HCT116 (cell line): Measurements from ENCODE around the gene ARHGAP23. TPM values are rescaled to one million over a fixed set of nuclear protein-coding genes. Genes with fewer than 3 reads are reported as not detected.

Experiments
- ATAC-seq: fragments of 200-7000 bp; cut with Tn5 transposase; 2 replicates; pipeline ENCODE4 v1.9.1; 2020; ENCODE audit warnings: mild to moderate bottlenecking, moderate library complexity
- BruUV-seq: library from RNA; stranded (reverse); fragments of 400-500 nt; replicated peaks from 2 replicates; lab custom pipeline; 2021; lab: Mats Ljungman, UMichigan
- CTCF ChIA-PET: fragments of 300-600 bp; sonication (Branson Sonifier 250); formaldehyde crosslinking; loops from one replicate; lab custom pipeline; 2021; ENCODE audit warnings: antibody characterized with exemption; lab: Charles Lee
- POLR2A ChIA-PET: fragments of 300-600, 350-600 bp; sonication (Branson Sonifier 250); formaldehyde crosslinking; loops from one replicate; lab custom pipeline; 2021; ENCODE audit warnings: antibody characterized with exemption; lab: Charles Lee
- RAD21 ChIA-PET, 2 experiments: fragments of 300-600 bp; sonication (Branson Sonifier 250); formaldehyde crosslinking; loops; one replicate each; lab custom pipeline; 2023; ENCODE audit warnings: low total read pairs in 2 of 2; ENCODE audit not compliant: uncharacterized antibody in 2 of 2, unreplicated experiment in 2 of 2, low non-redundant PET in 1 of 2; lab: Charles Lee
- DNase-seq: peaks from one replicate; pipeline ENCODE4 v3.0.0-alpha.2; 2010; ENCODE audit warnings: low read depth, low spot score
- H2AFZ ChIP-seq: fragments of 200-600 bp; shearing (Covaris generic), sonication (generic); 2 replicates; pipeline ENCODE4 v1.6.1; 2017; ENCODE audit warnings: low read depth, mixed run types, mixed read lengths, antibody characterized with exemption, low read length; ENCODE audit not compliant: poor library complexity, severe bottlenecking
- H3K27ac ChIP-seq: 2 replicates; pipeline ENCODE4 v1.5.1; 2012; ENCODE audit warnings: low read depth, low read length
- H3K27me3 ChIP-seq: fragments of 200-600 bp; sonication (generic); 2 replicates; pipeline ENCODE4 v1.6.1; 2016; ENCODE audit warnings: mixed run types, low read length, mixed read lengths; ENCODE audit not compliant: insufficient read depth
- H3K36me3 ChIP-seq, 2 experiments: fragments of 200-500 bp in 1 of 2; fragments of 200-600 bp in 1 of 2; sonication (Bioruptor generic) in 1 of 2; sonication (generic) in 1 of 2; 2 replicates each; pipeline versions ENCODE4 v1.5.1 to v1.6.1; 2014 to 2016; ENCODE audit warnings: low read length in 2 of 2, inconsistent platforms in 1 of 2, mixed read lengths in 1 of 2, mixed run types in 1 of 2; ENCODE audit not compliant: insufficient read depth in 2 of 2, control insufficient read depth in 1 of 2
- H3K4me1 ChIP-seq, 2 experiments: fragments of 200-600 bp in 1 of 2; sonication (generic) in 1 of 2; 2 replicates each; pipeline versions ENCODE4 v1.5.1 to v1.6.1; 2012 to 2017; ENCODE audit warnings: low read length in 2 of 2, inconsistent platforms in 1 of 2, mild to moderate bottlenecking in 1 of 2, mixed read lengths in 1 of 2, mixed run types in 1 of 2, moderate library complexity in 1 of 2; ENCODE audit not compliant: insufficient read depth in 2 of 2, control insufficient read depth in 1 of 2
- H3K4me2 ChIP-seq: fragments of 200-600 bp; sonication (generic); 2 replicates; pipeline ENCODE4 v1.6.1; 2017; ENCODE audit warnings: mixed run types, low read length, mixed read lengths
- H3K4me3 ChIP-seq, 2 experiments: fragments of 200-600 bp in 1 of 2; sonication (generic) in 1 of 2; replicated peaks in 1 of 2; 2 replicates each; pipeline ENCODE4 v1.5.1; 2011 to 2016; ENCODE audit warnings: low read length in 2 of 2, control low read depth in 1 of 2, low read depth in 1 of 2, mild to moderate bottlenecking in 1 of 2, mixed read lengths in 1 of 2, mixed run types in 1 of 2
- H3K79me2 ChIP-seq: fragments of 200-600 bp; sonication (generic); 2 replicates; pipeline ENCODE4 v1.6.1; 2017; ENCODE audit warnings: mild to moderate bottlenecking, mixed run types, low read length, moderate library complexity, mixed read lengths; ENCODE audit not compliant: insufficient read depth
- H3K9ac ChIP-seq: fragments of 200-600 bp; sonication (generic); 2 replicates; pipeline ENCODE4 v1.6.1; 2016; ENCODE audit warnings: low read length, mixed read lengths
- H3K9me2 ChIP-seq: fragments of 200-600 bp; sonication (generic), shearing (Covaris generic); 2 replicates; pipeline ENCODE4 v1.6.1; 2017; ENCODE audit warnings: mixed run types, mild to moderate bottlenecking, moderate library complexity; ENCODE audit not compliant: insufficient read depth
- H3K9me3 ChIP-seq, 2 experiments: fragments of 200-500 bp in 1 of 2; fragments of 200-600 bp in 1 of 2; sonication (Bioruptor generic) in 1 of 2; sonication (generic) in 1 of 2; 2 replicates each; pipeline ENCODE4 v1.6.1; 2014 to 2017; ENCODE audit warnings: low read length in 2 of 2, mixed read lengths in 2 of 2, inconsistent platforms in 1 of 2, low read depth in 1 of 2, mild to moderate bottlenecking in 1 of 2, mixed run types in 1 of 2, moderate library complexity in 1 of 2; ENCODE audit not compliant: control insufficient read depth in 1 of 2, insufficient read depth in 1 of 2
- H4K20me1 ChIP-seq: fragments of 200-600 bp; sonication (generic), shearing (Covaris generic); 2 replicates; pipeline ENCODE4 v1.6.1; 2017; ENCODE audit warnings: mixed run types, mild to moderate bottlenecking, moderate library complexity; ENCODE audit not compliant: insufficient read depth
- CEBPB ChIP-seq: IDR thresholded peaks from 2 replicates; pipeline ENCODE4 v1.6.1; 2012; ENCODE audit warnings: low read depth
- EZH2 ChIP-seq: fragments of 200-600 bp; sonication (generic); IDR thresholded peaks from 2 replicates; pipeline ENCODE4 v1.6.1; 2017; ENCODE audit warnings: antibody characterized with exemption, mixed run types
- MAX ChIP-seq: IDR thresholded peaks from 2 replicates; pipeline ENCODE4 v1.6.1; 2012
- POLR2A ChIP-seq: IDR thresholded peaks from 2 replicates; pipeline ENCODE4 v1.7.0; 2011; ENCODE audit warnings: borderline replicate concordance; ENCODE audit not compliant: insufficient read depth, insufficient read length; ENCODE audit errors: extremely low read depth
- POLR2AphosphoS5 ChIP-seq: IDR thresholded peaks from 2 replicates; pipeline ENCODE4 v1.6.1; 2011; ENCODE audit warnings: mild to moderate bottlenecking, low read depth, low read length, moderate library complexity
- SIN3A ChIP-seq: IDR thresholded peaks from 2 replicates; pipeline ENCODE4 v1.6.1; 2012; ENCODE audit warnings: low read depth
- SRF ChIP-seq: IDR thresholded peaks from 2 replicates; pipeline ENCODE4 v1.6.1; 2012; ENCODE audit warnings: low read depth
- TCF7L2 ChIP-seq: IDR thresholded peaks from 2 replicates; pipeline ENCODE4 v1.7.0; 2011; ENCODE audit warnings: borderline replicate concordance, inconsistent platforms; ENCODE audit not compliant: insufficient read depth, insufficient read length; ENCODE audit errors: extremely low read depth
- ZBTB33 ChIP-seq: IDR thresholded peaks from 2 replicates; pipeline ENCODE4 v1.6.1; 2011; ENCODE audit warnings: mild to moderate bottlenecking, low read length, moderate library complexity; ENCODE audit not compliant: insufficient replicate concordance; ENCODE audit errors: extremely low read depth
- ZFX ChIP-seq: fragments of 450-650 bp; IDR thresholded peaks from 2 replicates; pipeline ENCODE4 v1.6.1; 2017
- ZNF274 ChIP-seq: fragments of 200-500 bp; sonication (Bioruptor generic); IDR thresholded peaks from 2 replicates; pipeline ENCODE4 v1.6.1; 2014; ENCODE audit warnings: mild to moderate bottlenecking, low read depth, low read length, inconsistent platforms
- intact Hi-C: fragments of 100-400 bp; cut with micrococcal nuclease; formaldehyde crosslinking; loops from 2 replicates; pipeline ENCODE4 v1.10.0; 2022
- total RNA-seq: library from RNA; stranded (reverse); gene quantifications from one replicate; pipeline ENCODE4 v1.2.1, GENCODE V29; 2021; ENCODE audit not compliant: unreplicated experiment

Gene ARHGAP23
- total RNA-seq, 1 experiment from 2014 or later, result 41.0 TPM

- no peak for ATAC-seq
- ChIA-PET CTCF (interaction anchor here (1.0 kb wide), 1 partner anchor 57 kb away, joined by 3 read pairs; no protein-coding TSS in a partner anchor), RAD21 (no interaction called here), POLR2A (no interaction called here)
- Histone ChIP-seq H3K4me3 (no peak overlapping the region), H3K4me1 (peaks cover 0 to 5% of the 10 kb centered on the region in 2 experiments; a peak in 1 of 4 replicates), H3K36me3 (peaks cover 0 to 7% of the 10 kb centered on the region in 2 experiments; a peak in 1 of 4 replicates), H4K20me1 (no peaks in the 10 kb centered on the region), H3K79me2 (no peaks in the 10 kb centered on the region), H3K27me3 (no peaks in the 10 kb centered on the region), H3K9me3 (no peaks in the 10 kb centered on the region), H3K27ac (no peak overlapping the region), H3K4me2 (no peak overlapping the region), H3K9ac (no peak overlapping the region), H2AFZ (no peak overlapping the region), H3K9me2 (no peaks in the 10 kb centered on the region)
- DNase-seq, result no peak
- BruUV-seq, result no TSS peak
- TF ChIP-seq POLR2A, result no peak
- no peak for TF ChIP-seq SIN3A
- TF ChIP-seq MAX, result no peak
- TF ChIP-seq CEBPB, result no peak
- TF ChIP-seq ZFX, result no peak
- no peak for TF ChIP-seq SRF
- TF ChIP-seq EZH2, result no peak
- no peak for TF ChIP-seq ZNF274
- no peak for TF ChIP-seq ZBTB33
- no peak for TF ChIP-seq POLR2AphosphoS5
- no peak for TF ChIP-seq TCF7L2
- intact Hi-C loops, result no loop called here
Measured at GRCh38 chr17:38405654-38406053, 22.6 kb upstream of the ARHGAP23 start.
